Large intestine (tissue), 3 donors: Measurements from ENCODE around the gene UVSSA. TPM values are rescaled to one million over a fixed set of nuclear protein-coding genes. Genes with fewer than 3 reads are reported as not detected.
"Not testable (repeated sequence)": the region's sequence is repeated elsewhere in the genome, so short reads cannot be mapped to it uniquely, and the experiment has no call there.

Experiments used
- DNase-seq, 2 donors: peaks; one replicate each; pipeline versions ENCODE4 v3.0.0 to v3.0.0-alpha.2; 2013
- H3K27ac ChIP-seq: one replicate; pipeline ENCODE4 v1.5.1; 2013; ENCODE audit warnings: low read length
- H3K27me3 ChIP-seq: 2 replicates; pipeline ENCODE4 v1.6.1; 2013; ENCODE audit warnings: low read length; ENCODE audit not compliant: control insufficient read depth, insufficient read depth
- H3K36me3 ChIP-seq: 2 replicates; pipeline ENCODE4 v1.6.1; 2013; ENCODE audit warnings: low read length; ENCODE audit not compliant: control insufficient read depth, insufficient read depth
- H3K4me1 ChIP-seq: one replicate; pipeline ENCODE4 v1.6.1; 2013; ENCODE audit warnings: low read length; ENCODE audit not compliant: control insufficient read depth, insufficient read depth
- H3K4me3 ChIP-seq: one replicate; pipeline ENCODE4 v1.5.1; 2013; ENCODE audit warnings: low read length
- H3K9me3 ChIP-seq: one replicate; pipeline ENCODE4 v1.6.1; 2013; ENCODE audit warnings: mild to moderate bottlenecking, low read depth, low read length, moderate library complexity; ENCODE audit not compliant: control insufficient read depth
- WGBS: methylation state at CpG from one replicate; pipeline ENCODE4 v1.1.5; 2013; ENCODE audit warnings: low lambda C conversion rate; ENCODE audit not compliant: insufficient coverage; 5-methylcytosine and 5-hydroxymethylcytosine counted together
- polyA plus RNA-seq: library from polyadenylated mRNA; unstranded; fragments of 120-200 nt; gene quantifications from one replicate; pipeline ENCODE4 v1.2.1, GENCODE V29; 2013

UVSSA gene
- polyA plus RNA-seq, 1 donor, result 23.5 TPM

GRCh38 chr4:1333256-1333655, 13.8 kb upstream of the UVSSA start:
- no peak overlapping the region for H3K27ac ChIP-seq
- H3K36me3 ChIP-seq, result peaks cover 63% of the 10 kb centered on the region
- H3K27me3 ChIP-seq, result no peaks in the 10 kb centered on the region
- H3K4me3 ChIP-seq, result no peak overlapping the region
- WGBS, result no CpG with 5 or more reads among the region's 8 CpGs
- H3K4me1 ChIP-seq, result no peaks in the 10 kb centered on the region
- peaks cover 5% of the 10 kb centered on the region for H3K9me3 ChIP-seq
- DNase-seq, result no peak

DNA sequence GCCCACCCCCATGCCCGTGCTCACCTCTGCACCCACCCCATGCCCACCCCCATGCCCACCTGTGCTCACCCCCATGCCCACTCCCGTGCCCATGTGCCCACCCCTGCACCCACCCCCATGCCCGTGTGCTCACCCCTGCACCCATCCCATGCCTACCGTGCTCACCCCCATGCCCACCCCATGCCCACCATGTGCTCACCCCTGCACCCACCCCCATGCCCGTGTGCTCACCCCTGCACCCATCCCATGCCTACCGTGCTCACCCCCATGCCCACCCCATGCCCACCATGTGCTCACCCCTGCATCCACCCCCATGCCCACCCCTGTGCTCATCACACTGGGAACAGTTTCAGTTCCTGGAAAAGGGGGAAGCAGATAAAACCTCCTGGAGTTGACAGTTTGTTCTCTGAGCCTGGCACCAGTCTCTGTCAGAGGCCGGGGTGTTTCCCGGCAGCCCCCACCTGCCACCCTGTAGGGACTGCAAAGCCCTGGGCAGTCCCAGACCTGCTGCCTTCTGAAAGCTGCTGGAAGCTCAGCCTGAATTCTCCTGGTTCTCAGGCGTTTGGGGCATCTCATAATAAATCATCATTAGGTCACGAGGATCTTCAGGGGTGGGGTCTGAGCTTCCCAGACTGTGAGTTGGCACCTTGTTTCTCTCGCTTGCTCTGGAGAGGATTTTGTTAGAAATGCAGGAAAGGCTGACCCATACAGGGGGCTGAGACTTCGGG, 13.0 kb upstream of the UVSSA start:
- H3K4me1 ChIP-seq, H3K4me3 ChIP-seq, H3K27ac ChIP-seq, DNase-seq, H3K27me3 ChIP-seq: not testable (repeated sequence)
- Histone ChIP-seq H3K9me3 (peaks cover 12% of the 10 kb centered on the region), H3K36me3 (peaks cover 62% of the 10 kb centered on the region)
- no CpG with 5 or more reads among the region's 12 CpGs for WGBS

- peaks cover 65% of the 10 kb centered on the region for H3K36me3 ChIP-seq
- H3K4me1 ChIP-seq, result no peaks in the 10 kb centered on the region
- no peak overlapping the region for H3K27ac ChIP-seq
- no peak overlapping the region for H3K4me3 ChIP-seq
- no peaks in the 10 kb centered on the region for H3K27me3 ChIP-seq
- WGBS, result no CpG with 5 or more reads among the region's 6 CpGs
- DNase-seq, result no peak
- peaks cover 17% of the 10 kb centered on the region for H3K9me3 ChIP-seq
Observed at GRCh38 chr4:1334579-1334895, 12.5 kb upstream of the UVSSA start.

- not testable (repeated sequence) for H3K4me3 ChIP-seq, DNase-seq, H3K4me1 ChIP-seq, H3K27me3 ChIP-seq, H3K27ac ChIP-seq
- H3K36me3 ChIP-seq, result peaks cover 71% of the 10 kb centered on the region
- WGBS, result 80% methylated on average over 1 of the region's 4 CpGs
- H3K9me3 ChIP-seq, result peaks cover 23% of the 10 kb centered on the region
Observed at GRCh38 chr4:1335193-1335883, 11.7 kb upstream of the UVSSA start.

- DNase-seq, result no peak
- Histone ChIP-seq H3K9me3 (peaks cover 29% of the 10 kb centered on the region), H3K27me3 (no peaks in the 10 kb centered on the region), H3K27ac (no peak overlapping the region), H3K4me3 (no peak overlapping the region), H3K4me1 (no peaks in the 10 kb centered on the region), H3K36me3 (peaks cover 72% of the 10 kb centered on the region)
- no CpG with 5 or more reads among the region's 7 CpGs for WGBS
Observed at GRCh38 chr4:1336088-1336491, 10.9 kb upstream of the UVSSA start.

DNA sequence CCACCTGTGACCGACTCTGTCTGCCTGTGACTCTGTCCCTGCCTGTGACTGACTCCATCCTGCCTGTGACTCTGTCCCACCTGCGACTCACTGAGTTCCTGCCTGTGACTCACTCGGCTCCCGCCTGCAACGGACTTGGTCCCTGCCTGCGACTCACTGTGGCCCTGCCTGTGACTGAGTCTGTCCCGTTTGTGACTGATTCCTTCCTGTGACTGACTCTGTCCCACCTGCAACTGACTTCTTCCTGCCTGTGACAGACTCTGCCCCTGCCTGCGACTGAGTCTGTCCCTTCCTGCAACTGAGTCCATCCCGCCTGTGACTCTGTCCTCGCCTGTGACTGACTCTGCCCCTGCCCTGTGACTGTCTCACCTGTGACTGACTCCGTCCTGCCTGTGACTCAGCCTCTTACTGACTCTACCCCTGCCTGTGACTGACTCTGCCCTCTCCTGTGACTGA, 9.6 kb upstream of the UVSSA start:
- no peak for DNase-seq
- H3K36me3 ChIP-seq, result peaks cover 72% of the 10 kb centered on the region
- H3K4me3 ChIP-seq, result no peak overlapping the region
- 100% methylated on average over 1 of the region's 11 CpGs for WGBS
- H3K4me1 ChIP-seq, result no peaks in the 10 kb centered on the region
- H3K9me3 ChIP-seq, result peaks cover 29% of the 10 kb centered on the region
- no peaks in the 10 kb centered on the region for H3K27me3 ChIP-seq
- H3K27ac ChIP-seq, result no peak overlapping the region

GRCh38 chr4:1337951-1338751, 8.9 kb upstream of the UVSSA start:
- WGBS, result no CpG with 5 or more reads among the region's 41 CpGs
- H3K4me3 ChIP-seq, result no peak overlapping the region
- no peak overlapping the region for H3K27ac ChIP-seq
- no peaks in the 10 kb centered on the region for H3K4me1 ChIP-seq
- H3K9me3 ChIP-seq, result peaks cover 29% of the 10 kb centered on the region
- H3K36me3 ChIP-seq, result peaks cover 67% of the 10 kb centered on the region
- no peak for DNase-seq
- no peaks in the 10 kb centered on the region for H3K27me3 ChIP-seq

DNA sequence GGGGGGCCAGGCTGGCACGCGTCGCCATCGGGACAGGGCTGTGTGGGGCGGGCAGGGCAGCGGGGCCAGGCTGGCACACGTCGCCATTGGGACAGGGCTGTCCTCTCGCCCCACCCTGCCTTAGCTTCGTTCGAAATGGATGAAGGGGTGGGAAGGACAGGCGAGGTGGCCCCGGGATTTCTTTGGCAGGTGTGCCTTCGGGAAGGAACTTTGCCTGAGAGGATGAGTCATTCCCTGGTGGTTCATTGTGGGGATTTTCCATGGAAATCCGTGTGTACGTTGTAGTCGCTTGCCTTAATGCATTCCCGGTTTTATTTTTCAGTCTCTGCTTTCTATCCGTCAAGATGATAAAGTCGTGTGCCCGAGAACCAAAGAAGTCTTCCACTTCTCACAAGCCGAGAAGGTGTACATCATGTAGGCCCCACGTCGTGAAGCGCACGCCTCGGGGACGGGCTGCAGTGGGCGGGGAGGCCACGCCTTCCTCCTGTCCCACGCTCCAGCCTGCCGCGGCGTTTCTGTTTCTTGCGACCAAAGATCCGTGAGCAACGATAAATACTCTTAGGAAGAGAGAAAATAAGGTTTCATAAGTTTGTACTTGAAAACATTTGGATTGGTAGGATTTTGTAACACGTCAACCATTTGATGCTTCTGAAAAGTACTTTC, 8.1 kb upstream of the UVSSA start:
- Histone ChIP-seq H3K36me3 (peaks cover 64% of the 10 kb centered on the region), H3K4me3 (no peak overlapping the region), H3K9me3 (peaks cover 29% of the 10 kb centered on the region), H3K27me3 (no peaks in the 10 kb centered on the region), H3K27ac (no peak overlapping the region), H3K4me1 (no peaks in the 10 kb centered on the region)
- 97% methylated on average over 6 of the region's 38 CpGs for WGBS
- DNase-seq, result no peak

DNA sequence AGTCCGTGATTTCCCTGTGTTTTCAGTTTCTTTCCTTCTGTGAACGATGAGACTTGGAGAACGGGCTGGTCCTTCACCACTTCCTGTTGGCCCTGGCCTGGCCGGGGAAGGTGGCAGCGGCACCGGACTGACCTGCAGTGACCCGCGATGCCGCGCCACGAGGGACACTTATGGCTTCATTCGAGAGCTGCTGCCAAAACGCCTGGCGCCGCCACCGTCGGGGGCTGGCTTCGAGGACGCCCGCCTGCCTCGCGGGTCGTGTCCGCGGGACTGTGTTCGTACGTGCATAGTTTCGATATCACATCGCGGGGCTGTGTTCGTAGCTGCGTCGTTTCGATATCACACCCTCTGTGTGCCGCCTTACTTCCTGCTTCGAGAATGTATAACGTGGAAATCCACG, 7.5 kb upstream of the UVSSA start:
- no peaks in the 10 kb centered on the region for H3K4me1 ChIP-seq
- no peaks in the 10 kb centered on the region for H3K27me3 ChIP-seq
- no peak overlapping the region for H3K4me3 ChIP-seq
- WGBS, result no CpG with 5 or more reads among the region's 38 CpGs
- no peak for DNase-seq
- peaks cover 29% of the 10 kb centered on the region for H3K9me3 ChIP-seq
- H3K36me3 ChIP-seq, result peaks cover 60% of the 10 kb centered on the region
- no peak overlapping the region for H3K27ac ChIP-seq

DNA sequence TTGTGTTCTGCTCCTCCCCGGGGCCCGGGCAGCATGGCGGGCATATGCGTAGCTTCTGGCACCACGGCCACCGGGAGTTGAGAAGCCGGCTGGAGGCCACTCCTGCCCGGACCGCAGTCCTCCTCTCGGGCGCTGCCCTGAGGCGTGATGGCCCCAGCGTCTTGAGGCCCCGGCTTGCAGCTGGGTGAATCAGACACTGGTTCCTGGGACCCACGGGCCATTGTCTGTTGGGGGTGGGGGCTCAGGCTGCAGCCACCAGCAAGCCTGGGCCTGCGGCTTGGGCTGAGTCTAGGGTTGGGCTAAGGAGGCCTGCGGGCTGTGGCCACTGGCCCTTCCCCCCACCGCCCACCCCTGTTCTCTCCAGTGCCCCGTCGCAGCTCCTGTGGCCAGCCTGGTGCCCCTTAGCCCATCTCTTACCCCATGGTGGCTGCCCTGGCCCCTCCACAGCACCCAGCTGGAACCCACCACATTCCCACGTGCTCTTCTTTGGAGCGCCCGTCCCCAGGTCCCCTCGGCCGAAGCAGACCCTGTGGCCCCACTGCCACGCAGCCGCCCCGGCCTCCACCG, 6.7 kb upstream of the UVSSA start:
- Histone ChIP-seq H3K36me3 (peaks cover 53% of the 10 kb centered on the region), H3K27me3 (no peaks in the 10 kb centered on the region), H3K9me3 (peaks cover 29% of the 10 kb centered on the region), H3K4me1 (no peaks in the 10 kb centered on the region), H3K4me3 (no peak overlapping the region), H3K27ac (no peak overlapping the region)
- DNase-seq, result no peak
- WGBS, result 100% methylated on average over 6 of the region's 29 CpGs
